ENCODE results near the gene SH2D2A. TPM values are rescaled to one million over a fixed set of nuclear protein-coding genes. Genes with fewer than 3 reads are reported as not detected.
A peak's percentile ranks its signal among the peaks of the same experiment; 100 is the strongest.

The SH2D2A gene
- total RNA-seq, 2 experiments from 2014 or later = 2.1 to 5.8 TPM

DNA sequence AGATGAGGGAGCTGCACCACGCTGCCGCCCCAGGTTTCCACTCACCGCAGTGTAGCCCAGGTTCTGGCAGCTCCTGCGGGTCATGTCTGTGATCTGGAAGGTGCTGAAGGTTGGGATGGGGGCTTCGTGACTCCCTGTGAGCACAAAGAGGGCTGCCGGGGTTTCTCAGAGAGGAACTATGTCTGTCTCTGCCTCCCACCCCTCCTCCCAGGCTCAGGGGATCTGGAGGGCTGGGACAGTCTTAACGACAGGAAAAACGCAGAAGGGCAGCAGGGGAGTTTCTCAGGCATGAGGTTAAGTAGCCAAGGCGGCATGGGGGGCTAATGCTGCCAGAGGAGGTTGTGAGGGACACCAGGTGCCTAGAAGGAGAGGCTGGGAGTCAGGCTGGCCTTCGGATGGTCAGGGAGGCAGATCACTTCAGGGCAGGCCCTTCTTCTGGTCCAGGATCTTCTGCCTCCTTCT, 656 bp downstream of the SH2D2A start:
- ChIA-PET CTCF (ENCODE audit: unreplicated experiment) (no interaction called here), POLR2A (no interaction called here)
- Histone ChIP-seq H3K36me3 (ENCODE audit: insufficient read depth, low read length) (no peaks in the 10 kb centered on the region), H4K20me1 (ENCODE audit: insufficient read depth, low read length) (no peaks in the 10 kb centered on the region), H3K9me2 (ENCODE audit: insufficient read depth, low read length) (no peaks in the 10 kb centered on the region), H3K9me3 (ENCODE audit: low read length) (no peaks in the 10 kb centered on the region), H2AFZ (ENCODE audit: low read length) (peak overlapping the region; percentile 76; the same call in 1 of the 2 replicates), H3K4me2 (ENCODE audit: low read length) (peak overlapping the region; percentile 64), H3K79me2 (ENCODE audit: insufficient read depth, low read depth, low read length) (no peaks in the 10 kb centered on the region), H3K27ac (ENCODE audit: low read depth, low read length, poor library complexity, severe bottlenecking) (no peak overlapping the region), H3K4me3 (ENCODE audit: low read depth, low read length, poor library complexity, severe bottlenecking) (peak overlapping the region; percentile 54), H3K4me1 (ENCODE audit: insufficient read depth, low read length, poor library complexity, severe bottlenecking) (peaks cover 27% of the 10 kb centered on the region)
- DNase-seq (ENCODE audit: low spot score) = no peak
- TF ChIP-seq EZH2phosphoT487 (IDR thresholded peaks at IDR 0.05; ENCODE audit: borderline replicate concordance, low read depth, low read length) = no peak
- TF ChIP-seq, protein P1, sequence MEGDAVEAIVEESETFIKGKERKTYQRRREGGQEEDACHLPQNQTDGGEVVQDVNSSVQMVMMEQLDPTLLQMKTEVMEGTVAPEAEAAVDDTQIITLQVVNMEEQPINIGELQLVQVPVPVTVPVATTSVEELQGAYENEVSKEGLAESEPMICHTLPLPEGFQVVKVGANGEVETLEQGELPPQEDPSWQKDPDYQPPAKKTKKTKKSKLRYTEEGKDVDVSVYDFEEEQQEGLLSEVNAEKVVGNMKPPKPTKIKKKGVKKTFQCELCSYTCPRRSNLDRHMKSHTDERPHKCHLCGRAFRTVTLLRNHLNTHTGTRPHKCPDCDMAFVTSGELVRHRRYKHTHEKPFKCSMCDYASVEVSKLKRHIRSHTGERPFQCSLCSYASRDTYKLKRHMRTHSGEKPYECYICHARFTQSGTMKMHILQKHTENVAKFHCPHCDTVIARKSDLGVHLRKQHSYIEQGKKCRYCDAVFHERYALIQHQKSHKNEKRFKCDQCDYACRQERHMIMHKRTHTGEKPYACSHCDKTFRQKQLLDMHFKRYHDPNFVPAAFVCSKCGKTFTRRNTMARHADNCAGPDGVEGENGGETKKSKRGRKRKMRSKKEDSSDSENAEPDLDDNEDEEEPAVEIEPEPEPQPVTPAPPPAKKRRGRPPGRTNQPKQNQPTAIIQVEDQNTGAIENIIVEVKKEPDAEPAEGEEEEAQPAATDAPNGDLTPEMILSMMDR (conservative IDR thresholded peaks at IDR 0.05; ENCODE audit: low read length) = no peak
- no TSS peak for BruUV-seq (replicated peaks)
- intact Hi-C loops (cut with micrococcal nuclease; ENCODE audit: unreplicated experiment) = no loop called here

DNA sequence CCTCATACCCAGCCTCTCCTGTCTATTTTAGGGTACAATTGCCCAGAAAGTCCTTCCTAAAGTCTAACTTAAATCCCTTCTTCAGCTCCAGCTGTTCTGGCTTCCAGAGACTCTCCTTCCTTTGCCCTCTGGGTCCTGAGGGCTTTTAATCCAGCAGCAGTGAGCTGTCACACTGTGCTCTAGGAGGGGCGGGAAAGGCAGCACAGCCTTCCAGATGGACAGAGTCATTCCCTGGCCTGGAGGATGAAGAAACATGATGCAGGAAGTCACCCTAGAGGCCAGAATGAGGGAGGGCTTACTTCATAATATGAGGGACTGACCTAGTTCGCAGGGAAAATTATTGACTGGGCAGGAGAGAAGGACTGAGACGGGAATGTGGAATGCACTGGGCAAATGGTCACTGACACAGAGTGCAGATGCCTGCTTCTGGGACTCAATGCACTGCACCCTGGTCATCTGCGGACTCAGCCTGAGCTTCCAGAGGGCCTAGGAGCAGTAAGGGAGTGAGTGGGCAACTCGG, 1.3 kb downstream of the SH2D2A start:
- Histone ChIP-seq H3K9me2 (ENCODE audit: insufficient read depth, low read length) (no peaks in the 10 kb centered on the region), H2AFZ (ENCODE audit: low read length) (no peak overlapping the region), H3K79me2 (ENCODE audit: insufficient read depth, low read depth, low read length) (no peaks in the 10 kb centered on the region), H3K36me3 (ENCODE audit: insufficient read depth, low read length) (no peaks in the 10 kb centered on the region), H3K4me3 (ENCODE audit: low read depth, low read length, poor library complexity, severe bottlenecking) (no peak overlapping the region), H3K4me2 (ENCODE audit: low read length) (0 out of 2 replicates have a peak overlapping the region, but pooled peaks have one; percentile 64), H3K4me1 (ENCODE audit: insufficient read depth, low read length, poor library complexity, severe bottlenecking) (peaks cover 27% of the 10 kb centered on the region), H3K27ac (ENCODE audit: low read depth, low read length, poor library complexity, severe bottlenecking) (no peak overlapping the region), H3K9me3 (ENCODE audit: low read length) (no peaks in the 10 kb centered on the region), H4K20me1 (ENCODE audit: insufficient read depth, low read length) (no peaks in the 10 kb centered on the region)
- CTCF ChIA-PET (ENCODE audit: unreplicated experiment) = no interaction called here
- TF ChIP-seq, protein P1 (conservative IDR thresholded peaks at IDR 0.05; ENCODE audit: low read length) = no peak
- no peak for TF ChIP-seq EZH2phosphoT487 (IDR thresholded peaks at IDR 0.05; ENCODE audit: borderline replicate concordance, low read depth, low read length)
- intact Hi-C loops (cut with micrococcal nuclease; ENCODE audit: unreplicated experiment) = no loop called here
- POLR2A ChIA-PET = no interaction called here
- DNase-seq (ENCODE audit: low spot score) = no peak
- no TSS peak for BruUV-seq (replicated peaks)

DNA sequence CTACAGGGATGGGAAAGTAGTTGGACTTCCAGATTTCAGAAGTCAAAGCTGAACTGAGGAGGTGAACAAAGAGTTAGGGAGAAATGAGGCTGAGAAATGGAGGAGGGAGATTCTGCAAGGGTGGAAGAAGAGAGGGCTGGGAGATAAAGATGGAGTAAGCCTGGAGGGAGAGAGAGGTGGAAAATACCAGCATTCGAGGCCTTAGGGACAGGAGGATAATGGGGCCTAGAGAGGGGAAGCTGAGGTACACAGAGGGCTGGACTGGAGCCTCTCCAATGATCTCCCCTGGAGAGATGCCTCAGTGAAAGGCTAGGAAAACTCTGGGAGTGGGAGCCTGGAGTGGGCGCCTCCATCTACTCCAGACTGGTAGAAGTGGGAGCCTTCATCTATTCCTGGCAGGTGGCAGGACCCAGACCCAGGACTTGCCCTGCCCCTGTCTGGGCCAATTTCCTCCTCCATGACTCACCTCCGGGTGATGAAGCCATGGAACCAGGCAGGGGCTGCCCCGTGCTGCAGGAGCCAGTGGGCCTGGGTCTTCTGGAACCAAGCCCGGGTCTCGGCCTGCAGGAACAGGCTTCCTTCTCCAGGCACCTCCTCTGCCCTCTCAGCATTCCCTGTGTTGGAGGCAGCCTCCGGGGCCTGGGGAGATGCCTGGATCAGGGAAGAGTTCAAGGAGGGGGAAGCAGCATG, 1.9 kb downstream of the SH2D2A start:
- TF ChIP-seq EZH2phosphoT487 (IDR thresholded peaks at IDR 0.05; ENCODE audit: borderline replicate concordance, low read depth, low read length) = no peak
- TF ChIP-seq, protein P1 (conservative IDR thresholded peaks at IDR 0.05; ENCODE audit: low read length) = no peak
- Histone ChIP-seq H3K4me1 (ENCODE audit: insufficient read depth, low read length, poor library complexity, severe bottlenecking) (peaks cover 27% of the 10 kb centered on the region), H2AFZ (ENCODE audit: low read length) (peak overlapping the region; percentile 83; the same call in 1 of the 2 replicates), H3K27ac (ENCODE audit: low read depth, low read length, poor library complexity, severe bottlenecking) (no peak overlapping the region), H3K9me2 (ENCODE audit: insufficient read depth, low read length) (no peaks in the 10 kb centered on the region), H3K4me3 (ENCODE audit: low read depth, low read length, poor library complexity, severe bottlenecking) (peak overlapping the region; percentile 58), H3K9me3 (ENCODE audit: low read length) (no peaks in the 10 kb centered on the region), H3K4me2 (ENCODE audit: low read length) (peak overlapping the region; percentile 68), H4K20me1 (ENCODE audit: insufficient read depth, low read length) (no peaks in the 10 kb centered on the region), H3K79me2 (ENCODE audit: insufficient read depth, low read depth, low read length) (no peaks in the 10 kb centered on the region), H3K36me3 (ENCODE audit: insufficient read depth, low read length) (no peaks in the 10 kb centered on the region)
- ChIA-PET POLR2A (no interaction called here), CTCF (ENCODE audit: unreplicated experiment) (no interaction called here)
- intact Hi-C loops (cut with micrococcal nuclease; ENCODE audit: unreplicated experiment) = no loop called here
- DNase-seq (ENCODE audit: low spot score) = no peak
- BruUV-seq (replicated peaks) = no TSS peak
